WTC11 (cell line): Measurements from ENCODE around the gene TRIM10.

Experiments used
- CTCF ChIP-seq: fragments of 200-600 bp; IDR thresholded peaks from 2 replicates; pipeline ENCODE4 v1.8.0; 2022; ENCODE audit warnings: antibody characterized with exemption
- MAX ChIP-seq: sonication (generic); formaldehyde crosslinking; IDR thresholded peaks from 2 replicates; pipeline ENCODE4 v1.8.0; 2022; ENCODE audit warnings: mild to moderate bottlenecking, missing genetic modification reagents
- SP1 ChIP-seq: sonication (generic); formaldehyde crosslinking; conservative IDR thresholded peaks from 2 replicates; pipeline ENCODE4 v1.8.1; 2022; ENCODE audit warnings: missing genetic modification reagents
- ZNF263 ChIP-seq: sonication (generic); formaldehyde crosslinking; IDR thresholded peaks from 2 replicates; pipeline ENCODE4 v1.8.1; 2022; ENCODE audit warnings: low read depth, mild to moderate bottlenecking, moderate library complexity, missing genetic modification reagents

GRCh38 chr6:30156774-30157173, 4.2 kb downstream of the TRIM10 start:
- no peak for TF ChIP-seq SP1 (CRISPR knock-in tag)
- no peak for TF ChIP-seq CTCF
- no peak for TF ChIP-seq ZNF263 (CRISPR knock-in tag)
- TF ChIP-seq MAX (CRISPR knock-in tag), result no peak
